Measurements from ENCODE around the gene DAND5. TPM values are rescaled to one million over a fixed set of nuclear protein-coding genes. Genes with fewer than 3 reads are reported as not detected.

DAND5 gene
- total and polyA plus RNA-seq, 2 of the 13 experiments (the other 11 are each of a cell fraction or from before 2014, with no cell fraction given), result 0.04 TPM; not detected in 1

DNA sequence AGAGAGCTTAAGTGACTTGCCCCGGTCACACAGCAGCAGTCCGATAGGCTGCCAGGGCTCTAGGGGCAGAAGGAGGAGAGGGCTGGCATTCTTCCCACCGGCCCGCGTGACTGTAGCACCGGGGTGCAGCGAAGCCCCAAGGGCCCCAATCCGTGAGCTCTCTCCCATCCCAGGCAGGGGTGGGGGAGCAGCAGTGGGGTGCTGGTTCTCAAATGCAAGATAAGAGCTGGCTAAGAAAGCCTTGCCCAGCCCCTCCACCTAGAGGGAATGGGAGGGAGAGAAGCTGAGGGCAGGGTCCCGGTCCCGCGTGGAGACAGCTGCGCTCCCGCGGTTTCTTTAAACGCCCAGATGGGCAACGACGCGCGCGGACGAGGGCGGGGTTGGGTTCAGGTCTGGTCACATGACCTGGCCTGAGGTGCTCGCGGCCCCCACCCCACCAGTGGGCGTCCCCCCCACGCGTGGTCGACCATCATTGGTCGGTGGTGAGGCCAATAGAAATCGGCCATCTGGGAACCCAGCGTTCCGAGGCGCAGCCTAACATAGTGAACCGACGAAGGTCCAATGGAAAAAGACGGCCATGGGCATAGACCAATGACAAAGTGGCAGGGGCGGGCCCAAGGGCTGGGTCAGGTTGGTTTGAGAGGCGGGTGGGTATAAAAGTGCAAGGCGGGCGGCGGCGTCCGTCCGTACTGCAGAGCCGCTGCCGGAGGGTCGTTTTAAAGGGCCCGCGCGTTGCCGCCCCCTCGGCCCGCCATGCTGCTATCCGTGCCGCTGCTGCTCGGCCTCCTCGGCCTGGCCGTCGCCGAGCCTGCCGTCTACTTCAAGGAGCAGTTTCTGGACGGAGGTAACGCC is 31.2 kb upstream of the DAND5 start, which contains the start of gene CALR (continued):
- 0 out of 2 replicates have a peak, but pooled peaks have one; percentile 40 for TF ChIP-seq ZBTB3 (CRISPR knock-in tag; IDR thresholded peaks at IDR 0.05; ENCODE audit: borderline replicate concordance, low read depth)
- peak; percentile 32; the same call in 1 of the 2 replicates for TF ChIP-seq ZBTB38 (CRISPR knock-in tag; IDR thresholded peaks at IDR 0.05)
- peak; percentile 64; the same call in 1 of the 2 replicates for TF ChIP-seq PHF20 (CRISPR knock-in tag; IDR thresholded peaks at IDR 0.05)
- peak; percentile 94 for TF ChIP-seq RAD51 (IDR thresholded peaks at IDR 0.05; ENCODE audit: borderline replicate concordance)
- peak; percentile 80; the same call in 1 of the 2 replicates for TF ChIP-seq SP140L (CRISPR knock-in tag; IDR thresholded peaks at IDR 0.05; ENCODE audit: borderline replicate concordance)
- no peak for TF ChIP-seq ARID3A (IDR thresholded peaks at IDR 0.05; ENCODE audit: low read depth, low read length)
- TF ChIP-seq TCF7 (IDR thresholded peaks at IDR 0.05; ENCODE audit: low read depth), result no peak
- TF ChIP-seq MAZ (IDR thresholded peaks at IDR 0.05; ENCODE audit: borderline replicate concordance, low read depth, low read length), result peak; percentile 99
- TF ChIP-seq MAZ (CRISPR knock-in tag; IDR thresholded peaks at IDR 0.05; ENCODE audit: low read depth), result peak; percentile 97
- TF ChIP-seq NR2F6 (IDR thresholded peaks at IDR 0.05), result no peak
- TF ChIP-seq NR2F6 (CRISPR knock-in tag; IDR thresholded peaks at IDR 0.05), result 0 out of 2 replicates have a peak, but pooled peaks have one; percentile 11
- TF ChIP-seq ZNF577 (CRISPR knock-in tag; IDR thresholded peaks at IDR 0.05; ENCODE audit: borderline replicate concordance, low read depth), result no peak
- TF ChIP-seq ATF4 (CRISPR knock-in tag; IDR thresholded peaks at IDR 0.05), result no peak
- no peak for TF ChIP-seq DDIT3 (CRISPR knock-in tag; IDR thresholded peaks at IDR 0.05)
- peak; percentile 1; the same call in 1 of the 2 replicates for TF ChIP-seq ZBTB46 (CRISPR knock-in tag; IDR thresholded peaks at IDR 0.05; ENCODE audit: borderline replicate concordance)
- TF ChIP-seq, protein P1, sequence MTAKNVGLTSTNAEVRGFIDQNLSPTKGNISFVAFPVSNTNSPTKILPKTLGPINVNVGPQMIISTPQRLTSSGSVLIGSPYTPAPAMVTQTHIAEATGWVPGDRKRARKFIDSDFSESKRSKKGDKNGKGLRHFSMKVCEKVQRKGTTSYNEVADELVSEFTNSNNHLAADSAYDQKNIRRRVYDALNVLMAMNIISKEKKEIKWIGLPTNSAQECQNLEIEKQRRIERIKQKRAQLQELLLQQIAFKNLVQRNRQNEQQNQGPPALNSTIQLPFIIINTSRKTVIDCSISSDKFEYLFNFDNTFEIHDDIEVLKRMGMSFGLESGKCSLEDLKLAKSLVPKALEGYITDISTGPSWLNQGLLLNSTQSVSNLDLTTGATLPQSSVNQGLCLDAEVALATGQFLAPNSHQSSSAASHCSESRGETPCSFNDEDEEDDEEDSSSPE (CRISPR knock-in tag; IDR thresholded peaks at IDR 0.05), result peak; percentile 95
- peak; percentile 17; the same call in 1 of the 2 replicates for TF ChIP-seq RCOR2 (CRISPR knock-in tag; IDR thresholded peaks at IDR 0.05)
- TF ChIP-seq ZNF225 (CRISPR knock-in tag; IDR thresholded peaks at IDR 0.05), result no peak; the same call in 1 of the 2 replicates
- peak; percentile 100 for TF ChIP-seq RBFOX2 (IDR thresholded peaks at IDR 0.05; ENCODE audit: low read depth, low read length)
- peak; percentile 84 for TF ChIP-seq TEAD3 (CRISPR knock-in tag; optimal IDR thresholded peaks at IDR 0.05; ENCODE audit: borderline replicate concordance)
- TF ChIP-seq ZFX (CRISPR knock-in tag; IDR thresholded peaks at IDR 0.05; ENCODE audit: low read depth), result peak; percentile 84
- no peak for TF ChIP-seq ZNF3 (CRISPR knock-in tag; IDR thresholded peaks at IDR 0.05)
- 0 out of 2 replicates have a peak, but pooled peaks have one; percentile 7 for TF ChIP-seq RXRB (CRISPR knock-in tag; IDR thresholded peaks at IDR 0.05; ENCODE audit: borderline replicate concordance)
- TF ChIP-seq TAF15 (IDR thresholded peaks at IDR 0.05; ENCODE audit: low read depth, low read length, poor library complexity, severe bottlenecking), result no peak

Data from HepG2 (cell line).